Activated naive CD4-positive, alpha-beta T cell treated with anti-CD3 and anti-CD28 coated beads, Interleukin-2, amount 10 ng/mL, durations not matched to agents 5 hours and 36 hours (primary cell): ENCODE measurements around the gene MDH1. TPM values are rescaled to one million over a fixed set of nuclear protein-coding genes. Genes with fewer than 3 reads are reported as not detected.

ENCODE experiments used
- total RNA-seq, 2 experiments: library from RNA; stranded (reverse); gene quantifications; one replicate each; pipeline ENCODE4 v1.2.3, GENCODE V29; 2021

MDH1 gene
- total RNA-seq = 100 to 1,000 TPM; 138 to 159 TPM

GRCh38 chr2:63588385-63589147, at the start of gene MDH1, which contains the start of gene WDPCP:
TSS of gene MDH1 (plus strand) at chr2:63588963. CDS start at chr2:63589044, 81 bp downstream.
TSS of gene WDPCP (minus strand) at chr2:63588477. CDS start at chr2:63588271, 206 bp downstream.

Other genes with a start within 250 kb of the MDH1 start
- 1 to 10 TPM; 7.0 to 7.2 TPM for gene WDPCP, start 486 bp upstream of the MDH1 start, total RNA-seq